Heart right ventricle (tissue), 16 donors: ENCODE results near the gene ACOXL. TPM values are rescaled to one million over a fixed set of nuclear protein-coding genes. Genes with fewer than 3 reads are reported as not detected.

Source experiments
- ATAC-seq, 8 donors: fragments of 200-7000 bp; cut with Tn5 transposase; one replicate each; pipeline ENCODE4 v1.9.1; 2020; ENCODE audit warnings: mild to moderate bottlenecking in 8 of 8, moderate library complexity in 8 of 8, moderate number of reproducible peaks in 1 of 8
- DNase-seq, 2 donors: peaks; one replicate each; pipeline ENCODE4 v3.0.0-alpha.2; 2020
- H3K27ac ChIP-seq, 10 donors: fragments of 200-600 bp; sonication (generic) in 2 of 10; one replicate each; pipeline versions ENCODE4 v1.5.0 to v1.8.0; 2020 to 2022; ENCODE audit warnings: mild to moderate bottlenecking in 3 of 10
- H3K27me3 ChIP-seq, 7 donors: fragments of 200-600 bp; one replicate each; pipeline ENCODE4 v1.8.0; 2021 to 2022; ENCODE audit warnings: mild to moderate bottlenecking in 2 of 7
- H3K36me3 ChIP-seq, 9 donors: fragments of 200-600 bp; sonication (generic) in 1 of 9; one replicate each; pipeline versions ENCODE4 v1.5.0 to v1.8.0; 2020 to 2022; ENCODE audit warnings: mild to moderate bottlenecking in 2 of 9
- H3K4me1 ChIP-seq, 9 donors: fragments of 200-600 bp; sonication (generic) in 1 of 9; one replicate each; pipeline versions ENCODE4 v1.5.0 to v1.8.0; 2020 to 2022; ENCODE audit warnings: mild to moderate bottlenecking in 4 of 9
- H3K4me3 ChIP-seq, 10 donors: fragments of 200-600 bp; sonication (generic) in 2 of 10; one replicate each; pipeline versions ENCODE4 v1.5.0 to v1.8.0; 2020 to 2022; ENCODE audit warnings: mild to moderate bottlenecking in 7 of 10, moderate library complexity in 2 of 10
- H3K9me3 ChIP-seq, 11 donors: fragments of 200-600 bp in 10 of 11; sonication (generic) in 2 of 11; one replicate each; pipeline versions ENCODE4 v1.5.0 to v1.8.0; 2013 to 2022; ENCODE audit warnings: mild to moderate bottlenecking in 2 of 11, control low read depth in 1 of 11, moderate library complexity in 1 of 11
- CTCF ChIP-seq, 9 donors: fragments of 200-600 bp; sonication (generic) in 2 of 9; IDR thresholded peaks; one replicate each; pipeline versions ENCODE4 v1.5.0 to v1.8.0; 2021 to 2022; ENCODE audit warnings: antibody characterized with exemption in 9 of 9, mild to moderate bottlenecking in 5 of 9, moderate library complexity in 1 of 9
- WGBS, 2 donors: extraction: QIAGEN DNeasy Blood & Tissue Kit; methylation state at CpG; one replicate each; pipeline ENCODE4 v1.1.7; 2013; ENCODE audit warnings: inconsistent platforms in 1 of 2; 5-methylcytosine and 5-hydroxymethylcytosine counted together
- intact Hi-C, 10 donors: fragments of 100-400 bp; cut with DNase I; formaldehyde crosslinking; loops; one replicate each; pipeline versions ENCODE4 v1.11.1 to v1.14.2; 2022
- polyA plus RNA-seq, 2 donors: library from polyadenylated mRNA; stranded (reverse); fragments of 200-250 nt; gene quantifications; one replicate each; pipeline ENCODE4 v1.2.3, GENCODE V29; 2013
- total RNA-seq, 10 donors: library from RNA; stranded (reverse); fragmentation: NEBNext Ultra II Directional in 3 of 10; extraction: Animal tissue kit (Norgen Biotek cat#: 25700) in 3 of 10; gene quantifications; one replicate each; pipeline versions ENCODE4 v1.2.1 to v1.2.4, GENCODE V29; 2021 to 2023
- donor health status: Arrhythmogenic right ventricular cardiomyopathy.
- donor health status: ischemic (EF 13 %, LVEDD 7.1; RV severe dilation, severe dysfunction).
- donor health status: healthy with polysubstance abuse.
- donor health status: DM: no; HTN: yes; CAD: no.
- donor health status: DM: no; HTN: no; CAD: no.
- donor health status: ischemic (EF 25% LVEDD 6.9; RV normal size, moderate dysfunction).
- donor health status: ischemic (EF 25% LVEDD 5.7; RV mildly dilated, moderate dysfunction).
- donor health status: healthy.
- donor health status: DM: yes; HTN: yes; CAD: no.
- donor health status: Ischemic cardiomyopathy.
- donor health status: ischemic (EF 35%, LVEDD 5.7; RV mildly dilated, moderate dysfunction).
- donor health status: nonischemic (EF 11% LVEDD 7.7; RV severe dilation, severe dysfunction).
- donor health status: DM: yes; HTN: yes; CAD: no.
- donor health status: PGD.
- donor health status: ischemic (EF 29% LVEDD 5.4; RV normal size, mild dysfunction).
- donor health status: nonischemic (EF 23%, LVEDD 6.1; RV moderate dilation, normal function).

ACOXL gene
- total and polyA plus RNA-seq, 12 donors: not detected

DNA sequence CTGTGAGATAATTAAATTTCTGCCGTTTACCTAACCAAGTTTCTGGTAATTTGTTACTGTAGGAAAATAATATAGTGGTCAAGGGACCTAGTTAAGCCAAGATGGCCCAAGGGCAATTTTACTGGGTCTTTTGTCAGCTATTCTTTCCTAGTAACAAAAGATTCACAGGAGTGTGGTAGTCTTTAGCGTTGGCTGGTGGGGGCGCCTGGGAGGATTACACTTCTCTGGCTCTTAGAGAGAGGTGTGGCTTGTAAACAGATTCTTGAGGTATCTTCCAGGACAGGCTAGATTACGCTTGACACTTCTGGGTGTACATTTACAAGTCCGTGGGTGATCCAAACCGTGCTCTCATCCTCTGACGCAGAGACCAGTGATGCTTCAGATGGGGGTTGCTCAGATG is 3.3 kb upstream of the ACOXL start:
- peaks cover 0 to 11% (median 9%) of the 10 kb centered on the region in 9 donors for H3K4me1 ChIP-seq
- no peak overlapping the region for H3K27ac ChIP-seq
- 73 to 76% methylated on average over 7 of the region's 7 CpGs for WGBS, 2 donors
- H3K27me3 ChIP-seq: peaks cover 8 to 53% (median 39%) of the 10 kb centered on the region in 7 donors
- H3K9me3 ChIP-seq: peaks cover 0 to 3% (median 0%) of the 10 kb centered on the region in 11 donors
- ATAC-seq (no peak), DNase-seq (no peak)
- H3K4me3 ChIP-seq: no peak overlapping the region
- H3K36me3 ChIP-seq: no peaks in the 10 kb centered on the region
- TF ChIP-seq CTCF (IDR thresholded peaks at IDR 0.05): no peak
- intact Hi-C loops: no loop called here

GRCh38 chr2:110731064-110731463 is 1.3 kb upstream of the ACOXL start:
- H3K27ac ChIP-seq: no peak overlapping the region
- ATAC-seq (no peak), DNase-seq (no peak)
- intact Hi-C loops: no loop called here
- H3K4me3 ChIP-seq: no peak overlapping the region
- peaks cover 0 to 3% (median 0%) of the 10 kb centered on the region in 11 donors for H3K9me3 ChIP-seq
- 93 to 94% methylated on average over 5 of the region's 5 CpGs for WGBS, 2 donors
- H3K27me3 ChIP-seq: peaks cover 8 to 73% (median 59%) of the 10 kb centered on the region in 7 donors
- no peaks in the 10 kb centered on the region for H3K36me3 ChIP-seq
- H3K4me1 ChIP-seq: peaks cover 0 to 11% (median 9%) of the 10 kb centered on the region in 9 donors
- no peak for TF ChIP-seq CTCF (IDR thresholded peaks at IDR 0.05)

- WGBS, 2 donors: 62 to 73% methylated on average over 4 of the region's 4 CpGs
- ATAC-seq: no peak
- H3K27ac ChIP-seq: no peak overlapping the region
- H3K9me3 ChIP-seq: peaks cover 0 to 15% (median 0%) of the 10 kb centered on the region in 11 donors
- H3K27me3 ChIP-seq: peaks cover 8 to 87% (median 75%) of the 10 kb centered on the region in 7 donors
- DNase-seq: no peak
- no peak for TF ChIP-seq CTCF (IDR thresholded peaks at IDR 0.05)
- H3K4me3 ChIP-seq: no peak overlapping the region
- peaks cover 0 to 11% (median 9%) of the 10 kb centered on the region in 9 donors for H3K4me1 ChIP-seq
- intact Hi-C loops: no loop called here
- H3K36me3 ChIP-seq: no peaks in the 10 kb centered on the region
These were observed 3.0 kb downstream of the ACOXL start for GRCh38 chr2:110735366-110735765.

DNA sequence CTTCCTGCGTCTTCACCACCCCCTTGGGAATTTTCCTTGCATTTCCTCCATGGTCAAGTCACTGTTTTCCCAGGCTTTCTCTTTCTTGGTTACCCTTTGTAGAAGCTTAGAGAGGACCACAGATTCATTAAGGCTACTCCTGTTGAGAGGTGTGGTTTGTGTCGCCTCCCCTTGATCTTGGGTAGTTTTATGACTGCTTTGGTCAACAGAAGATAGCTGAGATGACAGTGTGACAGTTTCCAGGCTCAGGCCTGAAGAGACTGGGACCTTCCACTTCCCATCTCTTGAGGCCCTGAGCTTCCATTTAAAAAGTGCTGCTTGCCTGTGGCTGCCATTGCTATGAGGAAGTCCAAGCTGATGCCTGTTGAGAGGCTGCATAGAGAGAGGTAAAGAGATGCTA is 5.4 kb downstream of the ACOXL start:
- Histone ChIP-seq H3K27ac (no peak overlapping the region), H3K4me1 (peaks cover 0 to 5% (median 3%) of the 10 kb centered on the region in 9 donors), H3K27me3 (peaks cover 3 to 72% (median 62%) of the 10 kb centered on the region in 7 donors), H3K9me3 (peaks cover 0 to 15% (median 0%) of the 10 kb centered on the region in 11 donors), H3K4me3 (no peak overlapping the region), H3K36me3 (no peaks in the 10 kb centered on the region)
- WGBS, 2 donors: 71 to 78% methylated on average over 2 of the region's 2 CpGs
- ATAC-seq (no peak), DNase-seq (no peak)
- intact Hi-C loops: no loop called here
- no peak for TF ChIP-seq CTCF (IDR thresholded peaks at IDR 0.05)
